Dendritic cell treated with granulocyte-macrophage colony-stimulating factor and Interleukin-4, amounts not matched to agents 40 ng/mL and 50 ng/mL, for 4 days (primary cell): ENCODE results near the gene ECD.

Source experiments
- H3K27ac Mint-ChIP-seq: one replicate; pipeline ENCODE4 v1.8.0; 2022; ENCODE audit warnings: mild to moderate bottlenecking, mixed read lengths
- H3K27me3 Mint-ChIP-seq: one replicate; pipeline ENCODE4 v1.8.0; 2022; ENCODE audit warnings: mild to moderate bottlenecking, mixed read lengths
- H3K36me3 Mint-ChIP-seq: one replicate; pipeline ENCODE4 v1.8.0; 2022; ENCODE audit warnings: low read depth, mixed read lengths
- H3K4me1 Mint-ChIP-seq: one replicate; pipeline ENCODE4 v1.8.0; 2022; ENCODE audit warnings: low read depth, mixed read lengths
- H3K4me3 Mint-ChIP-seq: one replicate; pipeline ENCODE4 v1.8.0; 2022; ENCODE audit warnings: mild to moderate bottlenecking, moderate library complexity, mixed read lengths
- H3K9me3 Mint-ChIP-seq: one replicate; pipeline ENCODE4 v1.8.0; 2022; ENCODE audit warnings: mixed read lengths
- intact Hi-C: fragments of 100-400 bp; cut with micrococcal nuclease; formaldehyde crosslinking; loops from one replicate; pipeline ENCODE4 v1.15.0; 2022

The ECD gene

DNA sequence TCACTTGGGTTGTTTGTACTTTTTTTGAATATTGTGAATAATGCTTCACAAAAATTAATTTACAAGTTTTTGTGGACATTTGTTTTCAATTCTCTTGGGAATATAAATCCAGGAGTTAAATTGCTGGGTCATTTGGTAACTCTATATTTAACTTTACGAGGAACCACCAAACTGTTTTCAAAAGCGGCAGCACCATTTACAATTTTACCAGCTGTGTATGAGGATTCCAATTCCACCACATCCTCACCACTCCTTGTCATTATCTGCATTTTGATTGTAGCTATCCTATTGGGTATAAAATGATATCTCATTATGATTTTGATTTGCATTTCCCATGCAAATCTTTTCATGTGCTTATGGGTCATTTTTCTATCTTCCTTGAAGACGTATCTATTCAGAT, 61.5 kb downstream of the ECD start:
- Mint-ChIP-seq H3K4me3 (no peak overlapping the region), H3K27ac (no peak overlapping the region), H3K27me3 (no peaks in the 10 kb centered on the region), H3K9me3 (no peaks in the 10 kb centered on the region), H3K4me1 (no peaks in the 10 kb centered on the region), H3K36me3 (peaks cover 50% of the 10 kb centered on the region)
- intact Hi-C loops: no loop called here

- Mint-ChIP-seq H3K4me1 (peaks cover 13% of the 10 kb centered on the region), H3K36me3 (peaks cover 26% of the 10 kb centered on the region), H3K9me3 (no peaks in the 10 kb centered on the region), H3K4me3 (no peak overlapping the region), H3K27me3 (no peaks in the 10 kb centered on the region), H3K27ac (peak overlapping the region; percentile 32)
- intact Hi-C loops: loop anchor here (5.0 kb wide), 1 partner anchor 68 kb away; the partner anchor contains the start of genes ECD and FAM149B1
Measured at GRCh38 chr10:73099141-73099540, 68.7 kb downstream of the ECD start.

- H3K4me1 Mint-ChIP-seq: peaks cover 17% of the 10 kb centered on the region
- intact Hi-C loops: loop anchor here (2.0 to 5.0 kb wide), 2 partner anchors 14 to 70 kb away; partner anchors contain the start of genes ECD, FAM149B1 and NUDT13
- no peaks in the 10 kb centered on the region for H3K9me3 Mint-ChIP-seq
Measured at GRCh38 chr10:73097305-73097670, 70.5 kb downstream of the ECD start.

DNA sequence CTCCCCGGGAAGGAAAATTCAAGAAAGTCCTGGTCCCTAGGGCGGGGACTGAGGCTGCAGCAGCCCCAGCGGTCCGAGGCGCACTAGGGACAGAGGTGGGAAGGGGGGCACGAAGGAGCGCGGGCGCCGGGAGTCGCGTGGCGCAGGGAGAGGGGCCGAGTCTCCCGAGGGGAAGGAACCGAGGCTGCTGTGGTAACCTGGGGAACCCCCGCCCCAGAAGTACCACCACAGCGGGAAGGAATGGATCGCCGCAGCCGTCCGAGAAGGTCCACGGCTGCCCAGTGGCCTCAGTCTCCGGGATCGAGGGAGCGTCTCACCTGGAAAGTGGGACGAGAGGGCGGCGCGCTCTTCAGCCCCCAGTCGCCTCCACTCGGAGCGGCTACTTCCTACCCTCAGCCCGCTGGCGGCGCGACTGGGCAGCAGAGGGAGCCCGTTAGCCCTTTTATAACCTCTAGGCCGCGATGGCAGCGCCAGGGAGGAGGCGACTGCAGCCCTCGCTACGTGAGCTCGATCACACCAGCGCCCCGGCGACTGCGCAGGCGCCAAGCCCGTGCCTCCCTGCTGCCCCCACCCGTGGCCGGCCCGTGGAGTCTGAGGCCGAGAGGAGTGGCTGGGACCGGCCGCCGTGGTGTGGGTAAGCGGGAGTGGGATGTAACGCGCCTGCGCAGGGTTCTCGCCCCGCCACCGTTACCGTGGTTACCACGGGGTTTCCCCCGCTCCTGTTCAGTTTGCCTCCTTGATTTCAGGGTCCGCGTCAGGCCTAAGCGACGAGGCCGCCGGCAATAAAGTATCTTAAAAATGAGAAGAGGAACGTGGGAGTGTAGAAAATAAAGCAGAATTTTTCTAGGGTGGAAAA, 71.1 kb downstream of the ECD start, which contains the start of gene P4HA1:
Gene P4HA1 (minus strand): TSS at position 418 of the 856 bp plus-strand sequence. CDS start 21,983 bp downstream, outside the sequence.
- peaks cover 17% of the 10 kb centered on the region for H3K4me1 Mint-ChIP-seq
- peak within 1 kb of the TSS; percentile 92 for H3K4me3 Mint-ChIP-seq
- intact Hi-C loops: loop anchor here (2.0 to 5.0 kb wide), 2 partner anchors 14 to 71 kb away; partner anchors contain the start of genes ECD, FAM149B1 and NUDT13
- H3K9me3 Mint-ChIP-seq: no peaks in the 10 kb centered on the region
- H3K36me3 Mint-ChIP-seq: peaks cover 25% of the 10 kb centered on the region
- peak within 1 kb of the TSS; percentile 95 for H3K27ac Mint-ChIP-seq
- H3K27me3 Mint-ChIP-seq: no peaks in the 10 kb centered on the region

More at GRCh38 chr10:73097305-73097670, 70.5 kb downstream of the ECD start:
- H3K36me3 Mint-ChIP-seq: peaks cover 31% of the 10 kb centered on the region
- H3K4me3 Mint-ChIP-seq: peak overlapping the region; percentile 92
- peak overlapping the region; percentile 95 for H3K27ac Mint-ChIP-seq
- no peaks in the 10 kb centered on the region for H3K27me3 Mint-ChIP-seq

DNA sequence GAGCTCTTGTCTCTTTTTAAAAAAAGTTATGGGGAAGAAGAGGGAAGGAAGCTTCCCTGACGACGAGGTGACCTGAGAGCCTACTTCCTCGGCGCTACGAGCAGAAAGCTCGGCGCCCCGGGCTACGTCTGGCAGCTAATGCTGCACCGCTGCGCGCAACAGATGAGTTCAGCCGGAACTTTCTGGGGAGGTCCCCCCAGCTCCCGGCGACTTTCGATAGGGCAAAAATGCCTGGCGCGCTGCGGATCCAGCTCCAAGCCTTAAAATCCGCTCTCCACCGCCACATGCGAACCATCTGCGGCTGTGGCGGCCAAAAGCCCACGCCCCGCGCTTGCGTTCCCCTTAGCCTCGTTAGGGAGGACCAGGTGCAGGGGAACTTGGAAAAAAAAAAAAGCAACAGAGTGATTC, 71.8 kb downstream of the ECD start:
- H3K9me3 Mint-ChIP-seq: no peaks in the 10 kb centered on the region
- H3K27me3 Mint-ChIP-seq: no peaks in the 10 kb centered on the region
- peak overlapping the region; percentile 92 for H3K4me3 Mint-ChIP-seq
- H3K36me3 Mint-ChIP-seq: peaks cover 23% of the 10 kb centered on the region
- H3K4me1 Mint-ChIP-seq: peaks cover 17% of the 10 kb centered on the region
- intact Hi-C loops: loop anchor here (2.0 to 5.0 kb wide), 2 partner anchors 15 to 71 kb away; partner anchors contain the start of genes ECD, FAM149B1 and NUDT13
- peak overlapping the region; percentile 95 for H3K27ac Mint-ChIP-seq

- H3K4me1 Mint-ChIP-seq: peaks cover 17% of the 10 kb centered on the region
- no peaks in the 10 kb centered on the region for H3K9me3 Mint-ChIP-seq
- H3K36me3 Mint-ChIP-seq: peaks cover 23% of the 10 kb centered on the region
- intact Hi-C loops: loop anchor here (2.0 to 5.0 kb wide), 2 partner anchors 15 to 72 kb away; partner anchors contain the start of genes ECD, FAM149B1 and NUDT13
- peak overlapping the region; percentile 95 for H3K27ac Mint-ChIP-seq
- H3K4me3 Mint-ChIP-seq: peak overlapping the region; percentile 92
- H3K27me3 Mint-ChIP-seq: no peaks in the 10 kb centered on the region
Measured at GRCh38 chr10:73095481-73096021, 72.3 kb downstream of the ECD start.

- H3K27ac Mint-ChIP-seq: peak overlapping the region; percentile 95
- intact Hi-C loops: loop anchor here (5.0 kb wide), 1 partner anchor 72 kb away; the partner anchor contains the start of genes ECD and FAM149B1
- peaks cover 17% of the 10 kb centered on the region for H3K4me1 Mint-ChIP-seq
- no peaks in the 10 kb centered on the region for H3K9me3 Mint-ChIP-seq
- no peaks in the 10 kb centered on the region for H3K27me3 Mint-ChIP-seq
- H3K4me3 Mint-ChIP-seq: peak overlapping the region; percentile 92
- H3K36me3 Mint-ChIP-seq: peaks cover 25% of the 10 kb centered on the region
Measured at GRCh38 chr10:73094986-73095480, 72.8 kb downstream of the ECD start.

DNA sequence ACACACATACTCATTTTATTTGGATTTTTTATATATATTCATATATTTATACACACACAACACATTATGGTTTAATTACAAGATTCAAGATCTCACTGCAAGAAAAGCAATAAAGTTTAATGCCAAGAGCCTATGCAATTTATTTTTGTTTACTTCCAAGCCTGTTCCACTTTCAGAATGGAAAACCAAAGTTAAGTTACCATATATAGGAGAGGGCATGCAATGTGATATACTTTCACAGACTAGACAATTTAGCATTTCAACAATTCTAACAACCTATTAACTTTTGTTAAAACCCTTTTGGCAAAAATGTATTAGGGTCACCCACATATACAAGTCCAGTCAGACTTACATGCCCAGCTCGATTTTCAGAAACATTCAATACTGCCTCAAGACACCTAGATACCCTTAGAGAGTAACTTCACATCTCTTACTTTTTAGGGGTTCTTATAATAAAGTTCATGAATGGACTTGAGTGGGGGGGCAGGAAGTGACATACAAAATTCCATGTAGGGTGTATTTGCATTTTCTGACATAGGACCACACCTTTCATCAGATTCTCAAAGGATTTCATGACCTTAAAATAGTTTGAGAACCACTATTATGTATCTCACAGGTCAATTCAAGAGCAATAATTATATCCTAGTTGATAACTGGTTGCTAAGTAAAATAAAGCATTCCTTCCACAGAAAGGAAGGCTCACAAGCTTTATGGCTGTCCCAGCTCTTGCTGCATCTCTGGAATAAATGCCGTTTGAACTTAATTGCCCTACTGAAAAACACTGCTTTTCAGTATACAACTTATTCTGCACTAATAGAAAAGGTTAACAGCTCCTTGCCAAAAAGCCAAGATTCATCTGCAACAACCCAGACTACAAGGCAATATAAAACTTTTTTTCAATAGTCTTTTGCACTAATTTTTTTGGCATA, 73.6 kb downstream of the ECD start:
- no peaks in the 10 kb centered on the region for H3K9me3 Mint-ChIP-seq
- no peaks in the 10 kb centered on the region for H3K27me3 Mint-ChIP-seq
- H3K4me1 Mint-ChIP-seq: peaks cover 17% of the 10 kb centered on the region
- H3K36me3 Mint-ChIP-seq: peaks cover 28% of the 10 kb centered on the region
- intact Hi-C loops: no loop called here
- no peak overlapping the region for H3K27ac Mint-ChIP-seq
- H3K4me3 Mint-ChIP-seq: peak overlapping the region; percentile 92

DNA sequence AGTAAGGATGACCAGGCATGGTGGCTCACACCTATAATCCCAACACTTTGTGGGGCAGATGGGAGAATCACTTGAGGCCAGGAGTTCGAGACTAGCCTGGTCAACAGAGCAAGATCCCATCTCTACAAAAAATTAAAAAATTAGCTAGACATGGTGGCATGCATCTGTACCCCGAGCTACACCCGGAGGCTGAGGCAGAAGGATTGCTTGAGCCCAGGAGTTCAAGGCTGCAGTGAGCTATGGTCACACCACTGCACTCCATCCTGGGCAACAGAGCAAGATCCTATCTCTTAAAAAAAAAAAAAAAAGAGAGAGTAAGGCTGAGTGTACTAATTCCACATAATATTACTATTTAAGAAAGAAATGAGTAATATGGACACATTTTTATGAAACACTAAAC, 75.0 kb downstream of the ECD start:
- Mint-ChIP-seq H3K4me3 (no peak overlapping the region), H3K36me3 (peaks cover 38% of the 10 kb centered on the region), H3K9me3 (no peaks in the 10 kb centered on the region), H3K27me3 (no peaks in the 10 kb centered on the region), H3K27ac (no peak overlapping the region), H3K4me1 (peaks cover 22% of the 10 kb centered on the region)
- intact Hi-C loops: no loop called here

- Mint-ChIP-seq H3K4me1 (peaks cover 33% of the 10 kb centered on the region), H3K27ac (no peak overlapping the region), H3K27me3 (no peaks in the 10 kb centered on the region), H3K36me3 (peaks cover 22% of the 10 kb centered on the region), H3K4me3 (no peak overlapping the region), H3K9me3 (no peaks in the 10 kb centered on the region)
- intact Hi-C loops: no loop called here
Measured at GRCh38 chr10:73088304-73088703, 79.5 kb downstream of the ECD start.

GRCh38 chr10:73086816-73087215, 81.0 kb downstream of the ECD start:
- no peak overlapping the region for H3K27ac Mint-ChIP-seq
- H3K36me3 Mint-ChIP-seq: peaks cover 22% of the 10 kb centered on the region
- intact Hi-C loops: no loop called here
- H3K27me3 Mint-ChIP-seq: no peaks in the 10 kb centered on the region
- H3K9me3 Mint-ChIP-seq: no peaks in the 10 kb centered on the region
- no peak overlapping the region for H3K4me3 Mint-ChIP-seq
- H3K4me1 Mint-ChIP-seq: peaks cover 33% of the 10 kb centered on the region

GRCh38 chr10:73084209-73084608, 83.6 kb downstream of the ECD start:
- peaks cover 26% of the 10 kb centered on the region for H3K36me3 Mint-ChIP-seq
- no peaks in the 10 kb centered on the region for H3K9me3 Mint-ChIP-seq
- peaks cover 33% of the 10 kb centered on the region for H3K4me1 Mint-ChIP-seq
- intact Hi-C loops: no loop called here
- no peak overlapping the region for H3K27ac Mint-ChIP-seq
- no peak overlapping the region for H3K4me3 Mint-ChIP-seq
- no peaks in the 10 kb centered on the region for H3K27me3 Mint-ChIP-seq
